Tibial artery (tissue), 4 donors: ENCODE data around the gene CRY2.

Experiments used
- DNase-seq, 2 donors: peaks; one replicate each; pipeline ENCODE4 v3.0.0-alpha.2; 2019
- H3K27ac ChIP-seq, 2 donors: fragments of 200-600 bp; sonication (generic) in 1 of 2; 1 replicate in 1 of 2; 2 replicates in 1 of 2; pipeline ENCODE4 v1.5.1; 2018 to 2019; ENCODE audit warnings: mild to moderate bottlenecking in 1 of 2
- H3K27me3 ChIP-seq, 2 donors: fragments of 200-600 bp; sonication (generic) in 1 of 2; one replicate each; pipeline versions ENCODE4 v1.5.1 to v1.6.0; 2016 to 2019
- H3K36me3 ChIP-seq, 3 donors: fragments of 200-600 bp; sonication (generic) in 2 of 3; one replicate each; pipeline ENCODE4 v1.5.1; 2016 to 2019; ENCODE audit warnings: mild to moderate bottlenecking in 2 of 3
- H3K4me1 ChIP-seq, 4 donors: fragments of 200-600 bp; sonication (generic) in 2 of 4; 1 replicate in 3 of 4; 2 replicates in 1 of 4; pipeline ENCODE4 v1.5.1; 2016 to 2019
- H3K4me3 ChIP-seq, 2 donors: fragments of 200-600 bp; sonication (generic) in 1 of 2; 1 replicate in 1 of 2; 2 replicates in 1 of 2; pipeline ENCODE4 v1.5.1; 2018 to 2019; ENCODE audit warnings: mild to moderate bottlenecking in 2 of 2
- H3K9me3 ChIP-seq, 3 donors: fragments of 200-600 bp; sonication (generic) in 1 of 3; one replicate each; pipeline ENCODE4 v1.5.1; 2016 to 2019
- intact Hi-C: fragments of 100-400 bp; cut with DNase I; formaldehyde crosslinking; loops from one replicate; pipeline ENCODE4 v1.15.0; 2023; ENCODE audit warnings: low total_unique reads
- TF ChIP-seq, protein P1 (sequence below), 2 experiments: fragments of 200-600 bp in 1 of 2; fragments of 450-650 bp in 1 of 2; IDR thresholded peaks; one replicate each; pipeline ENCODE4 v1.5.1; 2017 to 2019; ENCODE audit warnings: antibody characterized with exemption in 2 of 2, mild to moderate bottlenecking in 1 of 2, moderate library complexity in 1 of 2

The CRY2 gene

DNA sequence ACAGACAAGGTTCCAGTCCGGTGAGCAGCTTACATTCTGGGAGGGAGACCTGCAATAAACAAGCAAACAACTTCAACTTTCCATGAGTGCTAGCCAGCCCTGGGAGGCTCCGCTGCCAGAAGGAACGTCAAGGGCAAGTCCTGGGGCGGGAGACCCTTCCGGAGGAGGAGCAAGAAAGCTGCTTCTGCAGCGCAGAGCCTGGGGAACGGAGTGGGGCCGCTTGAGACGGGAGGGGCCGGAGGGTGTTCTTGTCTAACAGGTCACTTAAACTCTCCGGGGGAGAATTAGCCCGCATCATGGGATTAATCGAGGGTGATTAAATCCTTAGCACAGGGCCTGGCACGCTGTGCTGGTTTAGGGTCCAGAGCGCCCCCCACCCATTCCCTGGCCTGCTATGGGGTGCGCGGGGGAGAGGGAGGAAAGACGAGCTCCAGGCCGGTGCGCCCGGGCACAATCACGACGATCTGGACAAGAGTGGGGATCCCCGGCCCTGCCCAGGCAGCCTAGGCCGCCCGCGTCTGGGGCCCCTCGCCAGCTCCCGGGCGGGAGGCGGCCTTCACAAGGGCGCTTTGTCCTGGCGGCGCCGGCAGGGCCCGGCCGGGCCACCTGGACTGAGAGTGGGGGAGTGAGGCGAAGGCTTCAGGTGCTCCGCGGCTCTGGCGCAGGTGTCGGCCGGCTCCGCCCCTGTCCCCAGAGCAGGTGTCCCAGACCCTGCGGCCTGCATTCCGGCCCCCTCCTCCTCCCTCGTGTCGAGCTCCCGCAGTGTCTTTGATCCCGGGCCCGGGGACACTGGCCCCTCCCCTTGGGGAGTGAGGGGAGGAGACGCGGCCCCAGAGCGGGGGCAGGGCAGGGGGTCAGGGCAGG lies 74.5 kb downstream of the CRY2 start:
- TF ChIP-seq, protein P1, sequence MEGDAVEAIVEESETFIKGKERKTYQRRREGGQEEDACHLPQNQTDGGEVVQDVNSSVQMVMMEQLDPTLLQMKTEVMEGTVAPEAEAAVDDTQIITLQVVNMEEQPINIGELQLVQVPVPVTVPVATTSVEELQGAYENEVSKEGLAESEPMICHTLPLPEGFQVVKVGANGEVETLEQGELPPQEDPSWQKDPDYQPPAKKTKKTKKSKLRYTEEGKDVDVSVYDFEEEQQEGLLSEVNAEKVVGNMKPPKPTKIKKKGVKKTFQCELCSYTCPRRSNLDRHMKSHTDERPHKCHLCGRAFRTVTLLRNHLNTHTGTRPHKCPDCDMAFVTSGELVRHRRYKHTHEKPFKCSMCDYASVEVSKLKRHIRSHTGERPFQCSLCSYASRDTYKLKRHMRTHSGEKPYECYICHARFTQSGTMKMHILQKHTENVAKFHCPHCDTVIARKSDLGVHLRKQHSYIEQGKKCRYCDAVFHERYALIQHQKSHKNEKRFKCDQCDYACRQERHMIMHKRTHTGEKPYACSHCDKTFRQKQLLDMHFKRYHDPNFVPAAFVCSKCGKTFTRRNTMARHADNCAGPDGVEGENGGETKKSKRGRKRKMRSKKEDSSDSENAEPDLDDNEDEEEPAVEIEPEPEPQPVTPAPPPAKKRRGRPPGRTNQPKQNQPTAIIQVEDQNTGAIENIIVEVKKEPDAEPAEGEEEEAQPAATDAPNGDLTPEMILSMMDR (IDR thresholded peaks at IDR 0.05): no peak
- peak in 1 of 2 donors; percentile 65 for DNase-seq
- no peaks in the 10 kb centered on the region for H3K9me3 ChIP-seq
- intact Hi-C loops: no loop called here
- H3K27me3 ChIP-seq: peaks cover 11 to 45% of the 10 kb centered on the region in 2 donors
- H3K36me3 ChIP-seq: no peaks in the 10 kb centered on the region
- H3K4me3 ChIP-seq: peak overlapping the region in 1 of 2 donors; percentile 37
- no peak overlapping the region for H3K27ac ChIP-seq
- peaks cover 10 to 40% (median 19%) of the 10 kb centered on the region in 4 donors for H3K4me1 ChIP-seq

DNA sequence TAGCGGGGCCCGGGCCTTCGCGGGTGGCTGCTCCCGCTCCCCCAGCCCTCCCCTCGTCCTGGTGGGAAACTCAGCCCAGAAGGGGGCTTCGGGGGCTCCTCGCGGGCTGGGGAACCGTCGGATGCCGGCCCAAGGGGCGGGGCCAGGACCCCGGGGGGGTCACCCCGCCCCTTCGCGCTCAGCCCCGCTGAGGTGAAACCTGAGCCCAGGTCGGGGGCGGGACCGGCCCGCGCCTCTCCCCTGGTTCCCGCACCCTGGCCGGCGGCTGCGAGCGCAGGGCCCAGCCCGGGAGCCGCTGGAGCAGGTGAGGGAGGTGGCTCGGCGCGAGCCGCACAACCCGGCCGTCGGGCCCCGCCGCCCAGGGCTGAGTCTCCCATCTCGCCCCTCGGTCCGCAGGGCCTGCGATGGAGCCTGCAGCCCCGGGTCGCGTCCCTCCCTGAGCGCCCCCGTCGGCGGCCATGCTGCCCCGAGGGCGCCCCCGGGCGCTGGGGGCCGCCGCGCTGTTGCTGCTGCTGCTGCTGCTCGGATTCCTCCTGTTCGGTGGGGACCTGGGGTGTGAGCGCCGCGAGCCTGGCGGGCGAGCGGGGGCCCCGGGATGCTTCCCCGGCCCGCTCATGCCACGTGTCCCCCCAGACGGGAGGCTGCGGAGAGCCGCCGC lies 75.3 kb downstream of the CRY2 start, which contains the start of gene LARGE2:
Gene LARGE2, plus strand, starts transcription at position 232 of the 658 bp plus-strand sequence. Its CDS starts 227 bp downstream, at position 459.
- Histone ChIP-seq H3K27me3 (peaks cover 11 to 49% of the 10 kb centered on the region in 2 donors), H3K9me3 (no peaks in the 10 kb centered on the region), H3K36me3 (peaks cover 0 to under 1% (median 0%) of the 10 kb centered on the region in 3 donors), H3K4me1 (peaks cover 10 to 33% (median 14%) of the 10 kb centered on the region in 4 donors), H3K4me3 (peak within 1 kb of the TSS; percentile 0 to 37), H3K27ac (no peak within 1 kb of the TSS)
- intact Hi-C loops: no loop called here
- DNase-seq: peak in 1 of 2 donors; percentile 60
- TF ChIP-seq, protein P1 (IDR thresholded peaks at IDR 0.05): no peak

GRCh38 chr11:45924036-45924915 lies 77.0 kb downstream of the CRY2 start:
- no peak overlapping the region for H3K27ac ChIP-seq
- H3K27me3 ChIP-seq: peaks cover 11 to 54% of the 10 kb centered on the region in 2 donors
- H3K4me3 ChIP-seq: no peak overlapping the region
- intact Hi-C loops: no loop called here
- peaks cover 0 to 8% (median 0%) of the 10 kb centered on the region in 3 donors for H3K36me3 ChIP-seq
- TF ChIP-seq, protein P1 (IDR thresholded peaks at IDR 0.05): no peak
- no peaks in the 10 kb centered on the region for H3K9me3 ChIP-seq
- peak in 1 of 2 donors; percentile 62 for DNase-seq
- H3K4me1 ChIP-seq: peaks cover 10 to 22% (median 14%) of the 10 kb centered on the region in 4 donors

GRCh38 chr11:45924927-45925326 lies 77.7 kb downstream of the CRY2 start:
- intact Hi-C loops: no loop called here
- H3K36me3 ChIP-seq: peaks cover 0 to 8% (median 0%) of the 10 kb centered on the region in 3 donors
- TF ChIP-seq, protein P1 (IDR thresholded peaks at IDR 0.05): no peak
- DNase-seq: peak in 1 of 2 donors; percentile 33
- peaks cover 10 to 22% (median 14%) of the 10 kb centered on the region in 4 donors for H3K4me1 ChIP-seq
- H3K27ac ChIP-seq: no peak overlapping the region
- H3K9me3 ChIP-seq: no peaks in the 10 kb centered on the region
- H3K4me3 ChIP-seq: no peak overlapping the region
- H3K27me3 ChIP-seq: peaks cover 11 to 54% of the 10 kb centered on the region in 2 donors

GRCh38 chr11:45925550-45925949 lies 78.3 kb downstream of the CRY2 start:
- peaks cover 0 to 13% (median 0%) of the 10 kb centered on the region in 3 donors for H3K36me3 ChIP-seq
- no peaks in the 10 kb centered on the region for H3K9me3 ChIP-seq
- no peak overlapping the region for H3K4me3 ChIP-seq
- peaks cover 10 to 24% (median 14%) of the 10 kb centered on the region in 4 donors for H3K4me1 ChIP-seq
- intact Hi-C loops: no loop called here
- no peak overlapping the region for H3K27ac ChIP-seq
- TF ChIP-seq, protein P1 (IDR thresholded peaks at IDR 0.05): no peak
- peaks cover 11 to 54% of the 10 kb centered on the region in 2 donors for H3K27me3 ChIP-seq
- no peak for DNase-seq
